Lower leg skin (tissue), 3 donors: ENCODE measurements around the gene KRCC1.

Source experiments
- POLR2A ChIP-seq, 2 donors: fragments of 450-650 bp; IDR thresholded peaks; one replicate each; pipeline ENCODE4 v1.6.1; 2016 to 2017; ENCODE audit warnings: antibody characterized with exemption in 2 of 2, mild to moderate bottlenecking in 1 of 2, moderate library complexity in 1 of 2
- TF ChIP-seq, protein P1 (sequence below), 3 donors: fragments of 450-650 bp; IDR thresholded peaks; one replicate each; pipeline ENCODE4 v1.5.1; 2016; ENCODE audit warnings: antibody characterized with exemption in 3 of 3, mild to moderate bottlenecking in 3 of 3, moderate library complexity in 2 of 3

DNA sequence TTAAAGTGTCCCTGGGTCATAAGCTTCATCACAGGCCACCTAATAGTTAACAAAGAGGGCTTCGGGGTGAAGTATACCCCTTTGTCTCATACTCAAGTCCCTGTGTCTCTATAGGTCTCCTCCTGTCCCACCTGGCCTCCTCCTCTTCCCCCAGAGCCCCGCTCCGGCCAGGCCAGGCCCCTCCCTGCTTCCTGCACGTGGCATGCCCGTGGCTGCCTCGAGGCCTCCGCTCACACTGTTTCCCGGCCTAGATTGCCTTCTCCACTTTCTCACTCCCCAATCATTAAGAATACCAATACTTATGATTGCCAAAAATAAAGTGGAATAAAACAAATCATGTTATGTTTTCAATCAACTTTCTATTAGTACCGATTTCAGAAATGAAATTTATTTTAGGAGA lies 30.8 kb upstream of the KRCC1 start:
- no peak for TF ChIP-seq POLR2A (IDR thresholded peaks at IDR 0.05)
- TF ChIP-seq, protein P1, sequence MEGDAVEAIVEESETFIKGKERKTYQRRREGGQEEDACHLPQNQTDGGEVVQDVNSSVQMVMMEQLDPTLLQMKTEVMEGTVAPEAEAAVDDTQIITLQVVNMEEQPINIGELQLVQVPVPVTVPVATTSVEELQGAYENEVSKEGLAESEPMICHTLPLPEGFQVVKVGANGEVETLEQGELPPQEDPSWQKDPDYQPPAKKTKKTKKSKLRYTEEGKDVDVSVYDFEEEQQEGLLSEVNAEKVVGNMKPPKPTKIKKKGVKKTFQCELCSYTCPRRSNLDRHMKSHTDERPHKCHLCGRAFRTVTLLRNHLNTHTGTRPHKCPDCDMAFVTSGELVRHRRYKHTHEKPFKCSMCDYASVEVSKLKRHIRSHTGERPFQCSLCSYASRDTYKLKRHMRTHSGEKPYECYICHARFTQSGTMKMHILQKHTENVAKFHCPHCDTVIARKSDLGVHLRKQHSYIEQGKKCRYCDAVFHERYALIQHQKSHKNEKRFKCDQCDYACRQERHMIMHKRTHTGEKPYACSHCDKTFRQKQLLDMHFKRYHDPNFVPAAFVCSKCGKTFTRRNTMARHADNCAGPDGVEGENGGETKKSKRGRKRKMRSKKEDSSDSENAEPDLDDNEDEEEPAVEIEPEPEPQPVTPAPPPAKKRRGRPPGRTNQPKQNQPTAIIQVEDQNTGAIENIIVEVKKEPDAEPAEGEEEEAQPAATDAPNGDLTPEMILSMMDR (IDR thresholded peaks at IDR 0.05), result no peak
